MM.1S (cell line): ENCODE measurements around the gene FCHSD2.

Source experiments
- DNase-seq: peaks from one replicate; pipeline ENCODE4 v3.0.0-alpha.2; 2015
- H2AFZ ChIP-seq: fragments of 300-600 bp; sonication (generic); 2 replicates; pipeline ENCODE4 v1.6.0; 2016; ENCODE audit warnings: antibody characterized with exemption, low read length
- H3F3A ChIP-seq: fragments of 300-600 bp; sonication (generic); 2 replicates; pipeline ENCODE4 v1.6.1; 2016; ENCODE audit warnings: mild to moderate bottlenecking, antibody characterized with exemption, low read length, moderate library complexity, mixed read lengths; ENCODE audit not compliant: insufficient read depth
- H3K27ac ChIP-seq: fragments of 300-600 bp; sonication (generic); 2 replicates; pipeline ENCODE4 v1.5.1; 2016; ENCODE audit warnings: mild to moderate bottlenecking, low read length
- H3K27me3 ChIP-seq: fragments of 300-600 bp; sonication (generic); replicated peaks from 2 replicates; pipeline ENCODE4 v1.6.0; 2016; ENCODE audit warnings: low read length; ENCODE audit not compliant: insufficient read depth
- H3K36me3 ChIP-seq: fragments of 300-600 bp; sonication (generic); replicated peaks from 2 replicates; pipeline ENCODE4 v1.6.1; 2016; ENCODE audit warnings: mild to moderate bottlenecking, low read length, mixed read lengths; ENCODE audit not compliant: insufficient read depth
- H3K4me1 ChIP-seq: fragments of 300-600 bp; sonication (generic); 2 replicates; pipeline ENCODE4 v1.6.1; 2016; ENCODE audit warnings: low read length, mixed read lengths
- H3K4me2 ChIP-seq: fragments of 300-600 bp; sonication (generic); 2 replicates; pipeline ENCODE4 v1.6.0; 2016; ENCODE audit warnings: low read depth, low read length
- H3K4me3 ChIP-seq: fragments of 300-600 bp; sonication (generic); 2 replicates; pipeline ENCODE4 v1.5.1; 2016; ENCODE audit warnings: low read length, mixed read lengths
- H3K79me2 ChIP-seq: fragments of 300-600 bp; sonication (generic); 2 replicates; pipeline ENCODE4 v1.6.1; 2016; ENCODE audit warnings: mixed run types, low read length, mixed read lengths
- H3K9ac ChIP-seq: fragments of 300-600 bp; sonication (generic); 2 replicates; pipeline ENCODE4 v1.6.1; 2016; ENCODE audit warnings: low read length, mixed read lengths
- H3K9me2 ChIP-seq: fragments of 300-600 bp; sonication (generic); replicated peaks from 2 replicates; pipeline ENCODE4 v1.6.1; 2016; ENCODE audit warnings: mild to moderate bottlenecking, low read length, mixed read lengths; ENCODE audit not compliant: insufficient read depth
- H3K9me3 ChIP-seq: fragments of 300-600 bp; sonication (generic); replicated peaks from 2 replicates; pipeline ENCODE4 v1.6.1; 2016; ENCODE audit warnings: mild to moderate bottlenecking, low read length, mixed read lengths; ENCODE audit not compliant: insufficient read depth
- H4K20me1 ChIP-seq: fragments of 300-600 bp; sonication (generic); 2 replicates; pipeline ENCODE4 v1.6.1; 2016; ENCODE audit warnings: mild to moderate bottlenecking, low read length, moderate library complexity, mixed read lengths; ENCODE audit not compliant: insufficient read depth
- EZH2 ChIP-seq: fragments of 300-600 bp; sonication (generic); optimal IDR thresholded peaks from 2 replicates; pipeline ENCODE3; 2017; ENCODE audit warnings: low read depth, mild to moderate bottlenecking, antibody characterized with exemption, low read length, mixed read lengths
- EZH2phosphoT487 ChIP-seq: fragments of 300-600 bp; sonication (generic); IDR thresholded peaks from 2 replicates; pipeline ENCODE4 v1.6.1; 2018; ENCODE audit warnings: antibody characterized with exemption, low read length
- TF ChIP-seq, protein P1 (sequence below): fragments of 300-600 bp; sonication (generic); IDR thresholded peaks from 2 replicates; pipeline ENCODE4 v1.5.1; 2016; ENCODE audit warnings: antibody characterized with exemption, low read length, mixed read lengths

The FCHSD2 gene

GRCh38 chr11:72875736-72876135 lies 266.4 kb downstream of the FCHSD2 start:
- H2AFZ ChIP-seq, result no peak overlapping the region
- peaks cover 4% of the 10 kb centered on the region; the same call in 1 of the 2 replicates for H3K36me3 ChIP-seq
- H3K9me3 ChIP-seq, result no peaks in the 10 kb centered on the region
- no peaks in the 10 kb centered on the region for H4K20me1 ChIP-seq
- no peak for DNase-seq
- H3K9ac ChIP-seq, result no peak overlapping the region
- no peak overlapping the region for H3K4me2 ChIP-seq
- H3K27me3 ChIP-seq, result no peaks in the 10 kb centered on the region
- no peaks in the 10 kb centered on the region for H3F3A ChIP-seq
- no peak overlapping the region for H3K4me3 ChIP-seq
- H3K9me2 ChIP-seq, result no peaks in the 10 kb centered on the region
- H3K4me1 ChIP-seq, result no peaks in the 10 kb centered on the region
- no peak for TF ChIP-seq EZH2phosphoT487
- TF ChIP-seq EZH2, result no peak
- TF ChIP-seq, protein P1, sequence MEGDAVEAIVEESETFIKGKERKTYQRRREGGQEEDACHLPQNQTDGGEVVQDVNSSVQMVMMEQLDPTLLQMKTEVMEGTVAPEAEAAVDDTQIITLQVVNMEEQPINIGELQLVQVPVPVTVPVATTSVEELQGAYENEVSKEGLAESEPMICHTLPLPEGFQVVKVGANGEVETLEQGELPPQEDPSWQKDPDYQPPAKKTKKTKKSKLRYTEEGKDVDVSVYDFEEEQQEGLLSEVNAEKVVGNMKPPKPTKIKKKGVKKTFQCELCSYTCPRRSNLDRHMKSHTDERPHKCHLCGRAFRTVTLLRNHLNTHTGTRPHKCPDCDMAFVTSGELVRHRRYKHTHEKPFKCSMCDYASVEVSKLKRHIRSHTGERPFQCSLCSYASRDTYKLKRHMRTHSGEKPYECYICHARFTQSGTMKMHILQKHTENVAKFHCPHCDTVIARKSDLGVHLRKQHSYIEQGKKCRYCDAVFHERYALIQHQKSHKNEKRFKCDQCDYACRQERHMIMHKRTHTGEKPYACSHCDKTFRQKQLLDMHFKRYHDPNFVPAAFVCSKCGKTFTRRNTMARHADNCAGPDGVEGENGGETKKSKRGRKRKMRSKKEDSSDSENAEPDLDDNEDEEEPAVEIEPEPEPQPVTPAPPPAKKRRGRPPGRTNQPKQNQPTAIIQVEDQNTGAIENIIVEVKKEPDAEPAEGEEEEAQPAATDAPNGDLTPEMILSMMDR, result no peak
- no peak overlapping the region for H3K27ac ChIP-seq
- H3K79me2 ChIP-seq, result 0 out of 2 replicates have a peak, but pooled peaks cover 3% of the 10 kb centered on the region

DNA sequence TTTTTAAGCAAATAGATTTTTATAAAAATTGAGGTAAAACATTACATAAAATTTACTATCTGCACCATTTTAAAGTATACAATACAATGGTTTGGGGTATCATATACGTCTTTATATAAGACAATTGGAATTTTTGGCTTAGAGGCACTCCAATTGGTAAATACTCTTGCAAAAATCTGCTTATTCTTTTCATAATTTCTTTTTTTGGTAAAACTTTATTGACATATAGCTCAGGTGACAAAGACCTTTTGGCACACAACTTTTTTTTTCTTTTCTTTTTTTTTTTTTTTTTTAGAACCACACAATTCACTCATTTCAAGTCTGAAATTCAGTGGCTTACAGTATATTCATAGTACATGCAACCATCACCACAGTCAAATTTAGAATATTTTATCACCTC lies 270.1 kb downstream of the FCHSD2 start:
- no peaks in the 10 kb centered on the region for H3K4me1 ChIP-seq
- DNase-seq, result no peak
- no peak overlapping the region for H3K27ac ChIP-seq
- peaks cover 4% of the 10 kb centered on the region; the same call in 1 of the 2 replicates for H3K36me3 ChIP-seq
- H3K4me2 ChIP-seq, result no peak overlapping the region
- no peaks in the 10 kb centered on the region for H3K9me3 ChIP-seq
- no peak overlapping the region for H2AFZ ChIP-seq
- H3K27me3 ChIP-seq, result no peaks in the 10 kb centered on the region
- H3K9ac ChIP-seq, result no peak overlapping the region
- no peaks in the 10 kb centered on the region for H4K20me1 ChIP-seq
- TF ChIP-seq EZH2, result no peak
- no peaks in the 10 kb centered on the region for H3K79me2 ChIP-seq
- H3K4me3 ChIP-seq, result no peak overlapping the region
- no peaks in the 10 kb centered on the region for H3K9me2 ChIP-seq
- no peaks in the 10 kb centered on the region for H3F3A ChIP-seq

DNA sequence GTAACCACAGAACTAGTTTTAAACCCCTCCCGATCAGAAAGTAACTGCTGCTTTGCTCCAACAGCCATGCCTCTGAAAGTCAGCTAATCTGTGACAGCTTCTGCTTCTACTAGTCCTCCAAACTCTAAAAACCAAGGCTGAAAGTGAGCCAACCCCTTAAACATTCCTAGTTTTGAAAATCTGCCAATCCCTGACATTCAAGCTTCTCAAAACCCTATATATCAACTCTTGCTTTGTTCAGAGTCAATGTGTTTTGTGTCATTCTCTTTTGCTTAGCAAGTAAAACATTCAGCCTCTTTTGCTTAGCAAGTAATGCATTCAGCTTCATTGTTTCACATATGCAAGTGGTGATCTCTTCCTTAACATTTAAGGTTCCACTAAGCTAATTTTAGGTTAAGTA lies 271.0 kb downstream of the FCHSD2 start:
- Histone ChIP-seq H3K4me1 (no peaks in the 10 kb centered on the region), H4K20me1 (no peaks in the 10 kb centered on the region), H3K27me3 (no peaks in the 10 kb centered on the region), H3K4me3 (no peak overlapping the region), H3K4me2 (no peak overlapping the region), H3K9me3 (no peaks in the 10 kb centered on the region), H3F3A (no peaks in the 10 kb centered on the region), H3K79me2 (no peaks in the 10 kb centered on the region), H3K9ac (no peak overlapping the region), H2AFZ (no peak overlapping the region), H3K27ac (no peak overlapping the region), H3K9me2 (no peaks in the 10 kb centered on the region), H3K36me3 (peaks cover 4% of the 10 kb centered on the region; the same call in 1 of the 2 replicates)
- DNase-seq, result no peak
- TF ChIP-seq EZH2phosphoT487 (no peak), EZH2 (no peak)
- TF ChIP-seq, protein P1, result no peak

- Histone ChIP-seq H3K4me3 (no peak overlapping the region), H3K4me2 (no peak overlapping the region), H3K79me2 (no peaks in the 10 kb centered on the region), H4K20me1 (no peaks in the 10 kb centered on the region), H3F3A (no peaks in the 10 kb centered on the region), H3K27ac (no peak overlapping the region), H3K4me1 (no peaks in the 10 kb centered on the region), H3K9me2 (no peaks in the 10 kb centered on the region), H3K27me3 (no peaks in the 10 kb centered on the region), H3K9me3 (no peaks in the 10 kb centered on the region), H3K36me3 (peaks cover 4% of the 10 kb centered on the region; the same call in 1 of the 2 replicates), H2AFZ (no peak overlapping the region), H3K9ac (no peak overlapping the region)
- TF ChIP-seq EZH2 (no peak), EZH2phosphoT487 (no peak)
- TF ChIP-seq, protein P1, result no peak
- no peak for DNase-seq
These were observed 272.3 kb downstream of the FCHSD2 start for GRCh38 chr11:72869831-72870230.
